Thyroid gland (tissue), 4 donors: Measurements from ENCODE around the gene SYNGR3. TPM values are rescaled to one million over a fixed set of nuclear protein-coding genes. Genes with fewer than 3 reads are reported as not detected.

Source experiments
- DNase-seq, 2 donors: peaks; one replicate each; pipeline ENCODE4 v3.0.0-alpha.2; 2019
- H3K27ac ChIP-seq, 3 donors: fragments of 200-600 bp; sonication (generic); 1 replicate in 2 of 3; 2 replicates in 1 of 3; pipeline ENCODE4 v1.5.1; 2016 to 2019; ENCODE audit warnings: mild to moderate bottlenecking in 1 of 3, moderate library complexity in 1 of 3
- H3K27me3 ChIP-seq: fragments of 200-600 bp; sonication (generic); one replicate; pipeline ENCODE4 v1.5.1; 2019
- H3K36me3 ChIP-seq, 2 donors: fragments of 200-600 bp; sonication (generic); one replicate each; pipeline ENCODE4 v1.5.1; 2016 to 2019
- H3K4me1 ChIP-seq, 2 donors: fragments of 200-600 bp; sonication (generic); one replicate each; pipeline ENCODE4 v1.5.1; 2017 to 2019
- H3K4me3 ChIP-seq, 3 donors: fragments of 200-600 bp; sonication (generic); replicated peaks in 1 of 3; 1 replicate in 2 of 3; 2 replicates in 1 of 3; pipeline ENCODE4 v1.5.1; 2016; ENCODE audit warnings: mild to moderate bottlenecking in 1 of 3
- H3K9me3 ChIP-seq: fragments of 200-600 bp; sonication (generic); one replicate; pipeline ENCODE4 v1.5.1; 2017
- POLR2A ChIP-seq, 2 donors: fragments of 450-650 bp; IDR thresholded peaks; one replicate each; pipeline ENCODE4 v1.6.1; 2017; ENCODE audit warnings: antibody characterized with exemption in 2 of 2, mild to moderate bottlenecking in 2 of 2, moderate library complexity in 1 of 2
- WGBS, 2 donors: methylation state at CpG; one replicate each; pipeline ENCODE4 v1.1.5; 2017; 5-methylcytosine and 5-hydroxymethylcytosine counted together
- intact Hi-C: fragments of 100-400 bp; cut with DNase I; formaldehyde crosslinking; loops from one replicate; pipeline ENCODE4 v1.15.1; 2023
- total RNA-seq, 4 donors: library from RNA; depleted of rRNA; stranded (reverse); fragments of >200 nt; gene quantifications; one replicate each; pipeline ENCODE4 v1.2.3, GENCODE V29; 2016
- TF ChIP-seq, protein P1 (sequence below), 6 experiments: fragments of 200-600 bp in 3 of 6; fragments of 450-650 bp in 3 of 6; sonication (generic) in 3 of 6; IDR thresholded peaks; one replicate each; pipeline ENCODE4 v1.5.1; 2016 to 2019; ENCODE audit warnings: antibody characterized with exemption in 6 of 6, mild to moderate bottlenecking in 2 of 6, inconsistent platforms in 1 of 6, moderate library complexity in 1 of 6

Gene SYNGR3
- total RNA-seq, 4 donors from 2014 or later, result not detected

DNA sequence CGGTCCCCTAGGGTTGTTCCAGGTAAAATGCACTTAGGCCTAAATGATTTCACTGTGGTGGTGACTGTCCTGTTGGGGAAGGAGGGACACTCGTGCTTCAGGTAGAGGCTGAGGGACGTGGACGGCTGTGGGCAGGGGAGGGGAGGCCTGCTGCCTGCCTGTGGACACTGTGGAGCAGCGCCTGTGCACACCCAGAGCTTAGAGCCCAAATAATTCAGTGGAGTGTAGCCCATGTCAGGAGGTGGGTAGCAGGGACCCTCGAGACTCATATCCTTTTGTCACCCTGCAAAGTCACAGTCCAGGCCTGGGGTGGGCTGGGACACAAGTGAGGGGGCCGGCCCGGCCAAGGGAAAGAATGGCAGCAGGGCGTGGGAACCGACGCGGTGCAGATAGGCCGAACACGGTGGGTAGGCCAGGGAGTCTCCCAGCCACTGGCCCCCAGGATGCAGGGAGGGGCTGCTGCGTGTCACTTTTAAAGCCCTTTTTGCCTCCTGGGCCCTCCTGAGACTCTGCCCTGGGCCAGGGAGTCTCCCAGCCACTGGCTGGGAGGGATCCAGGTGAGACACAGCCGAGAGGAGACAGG, 36.2 kb downstream of the SYNGR3 start:
- Histone ChIP-seq H3K4me3 (peak overlapping the region in 1 of 3 donors; percentile 31), H3K4me1 (peaks cover 11 to 40% of the 10 kb centered on the region in 2 donors), H3K36me3 (no peaks in the 10 kb centered on the region), H3K27ac (peak overlapping the region in 2 of 3 donors; percentile 50 to 56), H3K9me3 (no peaks in the 10 kb centered on the region), H3K27me3 (no peaks in the 10 kb centered on the region)
- intact Hi-C loops, result loop anchor here (2.0 kb wide), 1 partner anchor 19 kb away; no protein-coding TSS in a partner anchor
- no peak for DNase-seq
- TF ChIP-seq, protein P1, sequence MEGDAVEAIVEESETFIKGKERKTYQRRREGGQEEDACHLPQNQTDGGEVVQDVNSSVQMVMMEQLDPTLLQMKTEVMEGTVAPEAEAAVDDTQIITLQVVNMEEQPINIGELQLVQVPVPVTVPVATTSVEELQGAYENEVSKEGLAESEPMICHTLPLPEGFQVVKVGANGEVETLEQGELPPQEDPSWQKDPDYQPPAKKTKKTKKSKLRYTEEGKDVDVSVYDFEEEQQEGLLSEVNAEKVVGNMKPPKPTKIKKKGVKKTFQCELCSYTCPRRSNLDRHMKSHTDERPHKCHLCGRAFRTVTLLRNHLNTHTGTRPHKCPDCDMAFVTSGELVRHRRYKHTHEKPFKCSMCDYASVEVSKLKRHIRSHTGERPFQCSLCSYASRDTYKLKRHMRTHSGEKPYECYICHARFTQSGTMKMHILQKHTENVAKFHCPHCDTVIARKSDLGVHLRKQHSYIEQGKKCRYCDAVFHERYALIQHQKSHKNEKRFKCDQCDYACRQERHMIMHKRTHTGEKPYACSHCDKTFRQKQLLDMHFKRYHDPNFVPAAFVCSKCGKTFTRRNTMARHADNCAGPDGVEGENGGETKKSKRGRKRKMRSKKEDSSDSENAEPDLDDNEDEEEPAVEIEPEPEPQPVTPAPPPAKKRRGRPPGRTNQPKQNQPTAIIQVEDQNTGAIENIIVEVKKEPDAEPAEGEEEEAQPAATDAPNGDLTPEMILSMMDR (IDR thresholded peaks at IDR 0.05), result no peak
- TF ChIP-seq POLR2A (IDR thresholded peaks at IDR 0.05), result no peak
- 80 to 88% methylated on average over 12 to 15 of the region's 16 CpGs for WGBS, 2 donors

DNA sequence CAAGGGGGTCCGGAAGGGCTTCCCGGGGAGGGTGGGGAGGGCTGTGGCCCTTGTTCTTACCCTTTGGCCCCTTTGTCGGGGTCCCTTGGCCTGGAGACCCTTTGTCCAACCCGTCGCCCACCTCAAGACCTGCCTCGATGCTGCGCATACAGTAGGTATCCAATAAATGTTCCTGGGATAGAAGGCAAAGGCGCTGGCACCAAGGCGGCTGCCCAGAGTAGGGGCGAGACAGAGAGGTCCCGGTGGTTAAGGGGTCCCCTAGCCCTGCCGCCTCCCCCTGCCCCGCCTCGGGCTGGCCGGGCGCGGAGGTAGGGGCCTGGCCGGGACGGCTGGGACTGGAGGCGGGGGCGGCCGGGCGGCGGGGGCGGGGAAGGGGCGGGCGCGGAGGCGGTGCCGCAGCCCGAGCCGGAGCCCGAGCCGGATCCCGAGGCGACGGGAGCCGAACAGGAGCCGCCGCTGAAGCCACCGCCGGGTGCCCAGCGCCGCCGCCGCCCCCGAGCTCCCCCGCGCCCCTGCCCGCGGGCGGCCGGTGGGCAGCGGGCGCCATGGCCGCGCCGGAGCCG, 36.8 kb downstream of the SYNGR3 start, which contains the start of gene NHERF2:
NHERF2 (plus strand) TSS at position 442 of the 563 bp plus-strand sequence; CDS start at position 546, 104 bp downstream.
- Histone ChIP-seq H3K4me3 (peak within 1 kb of the TSS in 2 of 3 donors; percentile 51 to 65), H3K27ac (peak within 1 kb of the TSS in 2 of 3 donors; percentile 50 to 61), H3K4me1 (peaks cover 11 to 40% of the 10 kb centered on the region in 2 donors), H3K9me3 (no peaks in the 10 kb centered on the region), H3K36me3 (no peaks in the 10 kb centered on the region), H3K27me3 (no peaks in the 10 kb centered on the region)
- DNase-seq, result peak; percentile 46
- intact Hi-C loops, result loop anchor here (2.0 kb wide), 1 partner anchor 18 kb away; no protein-coding TSS in a partner anchor
- TF ChIP-seq, protein P1 (IDR thresholded peaks at IDR 0.05), result no peak
- TF ChIP-seq POLR2A (IDR thresholded peaks at IDR 0.05), result peak in 1 of 2 donors; percentile 42
- WGBS, 2 donors, result 24% methylated on average over 18 of the region's 59 CpGs; no CpG with 5 or more reads in 1 of the 2 donors

DNA sequence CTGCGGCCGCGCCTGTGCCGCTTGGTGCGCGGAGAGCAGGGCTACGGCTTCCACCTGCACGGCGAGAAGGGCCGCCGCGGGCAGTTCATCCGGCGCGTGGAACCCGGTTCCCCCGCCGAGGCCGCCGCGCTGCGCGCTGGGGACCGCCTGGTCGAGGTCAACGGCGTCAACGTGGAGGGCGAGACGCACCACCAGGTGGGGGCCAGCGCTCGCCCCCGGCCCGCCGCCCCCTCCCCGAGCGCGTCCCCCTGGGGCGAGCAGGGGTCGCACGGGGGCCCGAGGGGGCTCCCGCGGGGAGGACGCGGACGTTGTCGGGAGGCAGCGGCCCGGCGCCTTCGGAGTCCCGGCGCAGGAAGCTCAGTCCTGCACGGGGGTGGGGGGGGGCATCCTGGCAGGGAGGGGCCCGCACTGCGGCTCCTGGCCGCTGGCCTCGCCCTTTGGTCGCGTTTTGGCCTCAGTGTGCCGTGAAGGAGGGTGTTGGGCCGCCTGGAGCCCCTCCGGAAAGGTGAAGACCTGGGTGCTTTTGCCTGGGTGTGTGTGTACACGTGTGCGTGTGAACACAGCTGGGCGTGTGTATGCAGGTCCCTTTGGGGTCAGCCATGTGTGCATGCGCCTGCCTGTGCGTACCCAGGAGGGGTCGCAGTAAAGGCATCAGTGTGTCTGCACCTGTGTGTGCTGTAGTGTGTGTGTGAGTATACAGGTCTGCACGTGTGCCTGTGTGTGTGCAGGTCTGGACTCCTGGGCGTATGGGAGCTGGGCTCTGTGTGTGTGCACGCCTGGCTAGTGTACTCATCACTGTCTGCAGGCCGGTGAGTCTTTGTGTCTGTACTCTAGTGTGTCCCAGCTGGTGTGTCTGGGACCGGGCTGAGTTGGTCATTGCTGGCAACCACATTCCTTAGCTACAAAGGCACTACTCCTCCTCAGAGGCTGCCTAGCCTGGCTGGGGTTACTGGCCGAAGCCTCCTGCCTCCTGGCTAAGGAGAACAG, 37.5 kb downstream of the SYNGR3 start:
- Histone ChIP-seq H3K4me1 (peaks cover 11 to 43% of the 10 kb centered on the region in 2 donors), H3K4me3 (peak overlapping the region in 2 of 3 donors; percentile 51 to 65), H3K27me3 (no peaks in the 10 kb centered on the region), H3K27ac (peak overlapping the region in 2 of 3 donors; percentile 4 to 61), H3K36me3 (no peaks in the 10 kb centered on the region), H3K9me3 (no peaks in the 10 kb centered on the region)
- DNase-seq, result peak in 1 of 2 donors; percentile 34
- intact Hi-C loops, result loop anchor here (2.0 kb wide), 1 partner anchor 17 kb away; no protein-coding TSS in a partner anchor
- 18 to 34% methylated on average over 9 to 12 of the region's 76 CpGs for WGBS, 2 donors
- TF ChIP-seq, protein P1 (IDR thresholded peaks at IDR 0.05), result no peak
- no peak for TF ChIP-seq POLR2A (IDR thresholded peaks at IDR 0.05)

DNA sequence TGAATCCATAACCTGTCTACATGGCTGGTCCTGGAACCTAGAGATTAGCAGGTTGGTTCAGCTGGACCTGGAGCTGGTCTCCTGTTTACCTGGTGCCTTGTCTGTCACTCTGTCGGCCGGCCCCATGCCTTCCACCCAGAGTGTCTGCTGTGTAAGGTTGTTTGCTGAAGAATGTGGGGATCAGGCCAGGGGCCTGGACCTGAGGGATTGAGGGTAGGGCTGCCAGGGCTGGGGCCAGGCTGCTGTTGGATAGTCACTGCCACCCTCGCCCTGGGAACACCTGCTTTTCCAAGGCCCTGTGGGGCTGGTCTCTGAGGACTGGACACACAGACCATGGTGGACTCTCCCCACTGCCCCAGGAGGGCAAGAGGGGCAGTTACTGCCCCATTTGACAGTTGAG, 38.4 kb downstream of the SYNGR3 start:
- TF ChIP-seq, protein P1 (IDR thresholded peaks at IDR 0.05), result no peak
- no peak for TF ChIP-seq POLR2A (IDR thresholded peaks at IDR 0.05)
- Histone ChIP-seq H3K27ac (peak overlapping the region in 1 of 3 donors; percentile 4), H3K9me3 (no peaks in the 10 kb centered on the region), H3K4me1 (peaks cover 5 to 39% of the 10 kb centered on the region in 2 donors), H3K27me3 (no peaks in the 10 kb centered on the region), H3K36me3 (no peaks in the 10 kb centered on the region), H3K4me3 (peak overlapping the region in 1 of 3 donors; percentile 65)
- DNase-seq, result no peak
- intact Hi-C loops, result no loop called here
- 81 to 100% methylated on average over 1 to 2 of the region's 3 CpGs for WGBS, 2 donors
